OCI-LY7 (cell line): Measurements from ENCODE around the gene XIAP. TPM values are rescaled to one million over a fixed set of nuclear protein-coding genes. Genes with fewer than 3 reads are reported as not detected.
A peak's percentile ranks its signal among the peaks of the same experiment; 100 is the strongest.

ENCODE experiments used
- BruUV-seq: library from RNA; stranded (reverse); fragments of 400-500 nt; replicated peaks from 2 replicates; lab custom pipeline; 2021; lab: Mats Ljungman, UMichigan
- CTCF ChIA-PET: fragments of 300-600 bp; sonication (Branson Sonifier 250); formaldehyde crosslinking; loops from one replicate; lab custom pipeline; 2022; ENCODE audit warnings: antibody characterized with exemption; ENCODE audit not compliant: unreplicated experiment; lab: Charles Lee
- POLR2A ChIA-PET: fragments of 300-600 bp; sonication (Branson Sonifier 250); formaldehyde crosslinking; loops from one replicate; lab custom pipeline; 2022; ENCODE audit warnings: antibody characterized with exemption; lab: Charles Lee
- DNase-seq: peaks from one replicate; pipeline ENCODE4 v3.0.0-alpha.2; 2015; ENCODE audit warnings: low spot score
- H2AFZ ChIP-seq: fragments of 200-600 bp; sonication (generic), shearing (Covaris generic); 2 replicates; pipeline ENCODE4 v1.6.1; 2014; ENCODE audit warnings: mild to moderate bottlenecking, antibody characterized with exemption, low read length, moderate library complexity
- H3K27ac ChIP-seq: fragments of 200-600 bp; sonication (generic); 2 replicates; pipeline ENCODE4 v1.5.1; 2014; ENCODE audit warnings: mixed run types, low read depth, mild to moderate bottlenecking, moderate library complexity, low read length, inconsistent platforms; ENCODE audit not compliant: poor library complexity, severe bottlenecking
- H3K36me3 ChIP-seq: fragments of 200-600 bp; sonication (generic); 2 replicates; pipeline ENCODE4 v1.6.1; 2014; ENCODE audit warnings: mild to moderate bottlenecking, antibody characterized with exemption, low read length, moderate library complexity, mixed read lengths; ENCODE audit not compliant: insufficient read depth
- H3K4me1 ChIP-seq: fragments of 200-600 bp; sonication (generic); 2 replicates; pipeline ENCODE4 v1.5.1; 2014; ENCODE audit warnings: mild to moderate bottlenecking, low read length; ENCODE audit not compliant: insufficient read depth, poor library complexity, severe bottlenecking
- H3K4me2 ChIP-seq: fragments of 200-600 bp; sonication (generic); 2 replicates; pipeline ENCODE4 v1.6.1; 2014; ENCODE audit warnings: mild to moderate bottlenecking, low read length
- H3K4me3 ChIP-seq: fragments of 200-600 bp; sonication (generic); 2 replicates; pipeline ENCODE4 v1.5.1; 2014; ENCODE audit warnings: mild to moderate bottlenecking, low read depth, low read length; ENCODE audit not compliant: poor library complexity, severe bottlenecking
- H3K79me2 ChIP-seq: fragments of 200-600 bp; sonication (generic); 2 replicates; pipeline ENCODE4 v1.6.1; 2016; ENCODE audit warnings: low read depth, mild to moderate bottlenecking, low read length, moderate library complexity, mixed read lengths; ENCODE audit not compliant: insufficient read depth
- H3K9me2 ChIP-seq: fragments of 200-600 bp; sonication (generic); 2 replicates; pipeline ENCODE4 v1.6.1; 2016; ENCODE audit warnings: mild to moderate bottlenecking, low read length, mixed read lengths; ENCODE audit not compliant: insufficient read depth
- H3K9me3 ChIP-seq: fragments of 200-600 bp; sonication (generic); 2 replicates; pipeline ENCODE4 v1.6.1; 2014; ENCODE audit warnings: mild to moderate bottlenecking, mixed run types, low read length, mixed read lengths
- H4K20me1 ChIP-seq: fragments of 200-600 bp; sonication (generic); 2 replicates; pipeline ENCODE4 v1.6.1; 2014; ENCODE audit warnings: mild to moderate bottlenecking, antibody characterized with exemption, low read length, moderate library complexity, mixed read lengths; ENCODE audit not compliant: insufficient read depth
- CTCF ChIP-seq: fragments of 200-600 bp; sonication (generic); conservative IDR thresholded peaks from 2 replicates; pipeline ENCODE4 v1.5.1; 2014; ENCODE audit warnings: mild to moderate bottlenecking, antibody characterized with exemption, low read length, moderate library complexity, mixed read lengths
- EZH2phosphoT487 ChIP-seq: fragments of 200-600 bp; sonication (generic); IDR thresholded peaks from 2 replicates; pipeline ENCODE4 v1.6.1; 2018; ENCODE audit warnings: low read depth, borderline replicate concordance, mild to moderate bottlenecking, mixed run types, antibody characterized with exemption, low read length, moderate library complexity, mixed read lengths
- intact Hi-C: fragments of 100-400 bp; cut with micrococcal nuclease; formaldehyde crosslinking; loops from one replicate; pipeline ENCODE4 v1.10.0; 2022; ENCODE audit not compliant: unreplicated experiment
- total RNA-seq, 2 experiments: library from RNA; depleted of rRNA in 1 of 2; stranded (reverse); fragments of >200 nt in 1 of 2; shearing (Covaris generic) in 1 of 2; gene quantifications; 2 replicates each; pipeline ENCODE4 v1.2.3, GENCODE V29; 2014 to 2022

The XIAP gene
- total RNA-seq, 2 experiments from 2014 or later, result 20.2 to 28.7 TPM

- POLR2A ChIA-PET, result interaction anchor here (0.6 to 1.1 kb wide), 3 partner anchors 28 to 191 kb away, joined by 3 read pairs; no protein-coding TSS in a partner anchor
- H3K9me2 ChIP-seq, result no peaks in the 10 kb centered on the region
- CTCF ChIA-PET, result interaction anchor here (0.6 kb wide), 1 partner anchor 210 kb away, joined by 3 read pairs; no protein-coding TSS in a partner anchor
- peak overlapping the region; percentile 27 for H3K27ac ChIP-seq
- no peaks in the 10 kb centered on the region for H4K20me1 ChIP-seq
- H3K9me3 ChIP-seq, result no peaks in the 10 kb centered on the region
- no peaks in the 10 kb centered on the region for H3K79me2 ChIP-seq
- H2AFZ ChIP-seq, result peak overlapping the region; percentile 21; the same call in 1 of the 2 replicates
- peak overlapping the region; percentile 54 for H3K4me2 ChIP-seq
- intact Hi-C loops, result loop anchor here (5.0 kb wide), 1 partner anchor 57 kb away; no protein-coding TSS in a partner anchor
- no peaks in the 10 kb centered on the region for H3K36me3 ChIP-seq
- peaks cover 9% of the 10 kb centered on the region for H3K4me1 ChIP-seq
- TF ChIP-seq EZH2phosphoT487, result no peak
- no peak for TF ChIP-seq CTCF
- BruUV-seq, result no TSS peak
- peak; percentile 74 for DNase-seq
- H3K4me3 ChIP-seq, result no peak overlapping the region
These were observed 29.5 kb upstream of the XIAP start for GRCh38 chrX:123830309-123830708.

GRCh38 chrX:123833387-123833786, 26.5 kb upstream of the XIAP start:
- H3K4me2 ChIP-seq, result no peak overlapping the region
- H3K9me3 ChIP-seq, result no peaks in the 10 kb centered on the region
- peaks cover 9% of the 10 kb centered on the region for H3K4me1 ChIP-seq
- no peaks in the 10 kb centered on the region for H4K20me1 ChIP-seq
- DNase-seq, result peak; percentile 65
- H3K79me2 ChIP-seq, result no peaks in the 10 kb centered on the region
- no peaks in the 10 kb centered on the region for H3K36me3 ChIP-seq
- CTCF ChIA-PET, result no interaction called here
- intact Hi-C loops, result loop anchor here (1.0 to 5.0 kb wide), 2 partner anchors 54 to 127 kb away; no protein-coding TSS in a partner anchor
- no peak overlapping the region for H3K27ac ChIP-seq
- H3K9me2 ChIP-seq, result no peaks in the 10 kb centered on the region
- H3K4me3 ChIP-seq, result no peak overlapping the region
- no peak overlapping the region for H2AFZ ChIP-seq
- BruUV-seq, result no TSS peak
- TF ChIP-seq CTCF, result peak; percentile 78
- TF ChIP-seq EZH2phosphoT487, result no peak
- POLR2A ChIA-PET, result interaction anchor here (0.6 to 1.4 kb wide), 3 partner anchors 25 to 191 kb away, joined by 3 to 4 read pairs (median 3); no protein-coding TSS in a partner anchor

GRCh38 chrX:123834116-123834515, 25.7 kb upstream of the XIAP start:
- no TSS peak for BruUV-seq
- ChIA-PET POLR2A (interaction anchor here (0.6 to 1.4 kb wide), 5 partner anchors 9 to 130 kb away, joined by 3 to 7 read pairs (median 4); no protein-coding TSS in a partner anchor), CTCF (no interaction called here)
- Histone ChIP-seq H3K36me3 (no peaks in the 10 kb centered on the region), H3K9me3 (no peaks in the 10 kb centered on the region), H3K27ac (no peak overlapping the region), H3K79me2 (no peaks in the 10 kb centered on the region), H3K9me2 (no peaks in the 10 kb centered on the region), H3K4me2 (no peak overlapping the region), H3K4me1 (peaks cover 9% of the 10 kb centered on the region), H4K20me1 (no peaks in the 10 kb centered on the region), H2AFZ (no peak overlapping the region), H3K4me3 (no peak overlapping the region)
- TF ChIP-seq CTCF, result no peak
- TF ChIP-seq EZH2phosphoT487, result no peak
- DNase-seq, result no peak
- intact Hi-C loops, result loop anchor here (5.0 kb wide), 1 partner anchor 53 kb away; no protein-coding TSS in a partner anchor
